ENCODE results near the gene HSFX4.
A peak's percentile ranks its signal among the peaks of the same experiment; 100 is the strongest.
"Not testable (repeated sequence)": the region's sequence is repeated elsewhere in the genome, so short reads cannot be mapped to it uniquely, and the experiment has no call there.

The HSFX4 gene

GRCh38 chrX:149938427-149938880 lies 9.1 kb downstream of the HSFX4 start, which contains the start of gene EOLA2:
Gene EOLA2, minus strand, starts transcription at chrX:149938491. Its CDS starts 4,617 bp downstream, at chrX:149933874.
- peak; percentile 93 for DNase-seq

GRCh38 chrX:149938881-149939654 lies 9.7 kb downstream of the HSFX4 start:
- peak; percentile 93 for DNase-seq

- no peak for DNase-seq
These were observed 10.2 kb downstream of the HSFX4 start for GRCh38 chrX:149939655-149939904.

DNA sequence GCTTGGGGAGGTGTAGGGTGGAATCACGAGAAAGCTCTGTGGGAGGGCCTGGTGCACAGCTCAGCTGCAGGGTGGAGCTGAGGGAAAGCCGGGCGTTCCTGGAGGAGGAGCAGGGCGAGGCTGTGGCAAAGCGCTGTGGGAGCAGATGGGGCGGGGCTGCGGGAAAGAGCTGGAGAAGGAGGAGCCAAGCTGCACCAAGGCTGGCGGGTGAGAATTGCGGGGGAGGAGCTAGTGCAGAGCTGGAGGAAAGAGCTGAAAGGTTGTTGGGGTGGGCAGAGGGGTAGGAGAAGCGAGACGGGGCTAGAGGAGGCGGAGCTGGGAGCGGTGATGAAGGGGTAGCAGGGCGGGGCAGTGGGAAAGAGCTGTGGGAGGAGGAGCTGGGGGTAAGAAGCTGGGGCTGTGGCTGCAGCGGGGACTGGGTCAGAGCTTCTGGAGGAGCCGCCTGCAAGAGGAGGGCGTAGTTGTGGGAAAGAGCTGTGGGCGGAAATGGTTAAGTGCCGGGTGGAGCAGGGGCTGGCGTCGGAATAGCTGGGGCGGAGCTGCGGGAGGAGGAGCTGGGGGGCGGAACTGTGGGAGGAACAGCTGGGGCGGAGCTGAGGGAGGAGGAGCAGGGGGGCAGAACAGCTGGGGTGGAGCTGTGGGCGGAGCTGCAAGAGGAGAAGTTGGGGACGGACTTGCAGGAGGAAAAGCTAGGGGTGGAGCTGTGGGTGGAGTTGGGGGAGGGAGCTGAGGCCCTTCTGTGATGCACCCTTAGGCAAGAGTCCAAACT lies 10.7 kb downstream of the HSFX4 start:
- DNase-seq, result peak; percentile 94

DNA sequence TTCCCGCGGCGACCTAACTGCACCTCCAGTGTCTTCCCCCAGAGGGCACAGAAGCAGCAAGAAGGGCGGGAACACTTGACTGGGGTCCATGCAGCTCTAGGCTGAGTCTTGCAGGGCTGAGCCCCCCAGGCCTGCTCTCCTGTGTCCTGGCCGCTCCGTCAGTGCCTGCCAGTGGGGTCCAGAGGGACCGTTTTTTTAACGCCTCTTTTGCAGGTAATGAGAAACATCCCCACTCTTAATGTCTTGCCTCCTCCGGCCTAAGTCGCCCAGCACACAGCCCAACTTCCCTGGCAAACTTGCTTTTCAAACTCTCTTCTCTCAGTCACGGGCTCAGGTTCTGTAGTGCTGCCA lies 11.3 kb downstream of the HSFX4 start:
- DNase-seq, result not testable (repeated sequence)

GRCh38 chrX:149945087-149945670 lies 15.8 kb downstream of the HSFX4 start:
- not testable (repeated sequence) for DNase-seq

GRCh38 chrX:149945820-149946219 lies 16.4 kb downstream of the HSFX4 start:
- not testable (repeated sequence) for DNase-seq

GRCh38 chrX:149946932-149947331 lies 17.6 kb downstream of the HSFX4 start:
- not testable (repeated sequence) for DNase-seq

DNA sequence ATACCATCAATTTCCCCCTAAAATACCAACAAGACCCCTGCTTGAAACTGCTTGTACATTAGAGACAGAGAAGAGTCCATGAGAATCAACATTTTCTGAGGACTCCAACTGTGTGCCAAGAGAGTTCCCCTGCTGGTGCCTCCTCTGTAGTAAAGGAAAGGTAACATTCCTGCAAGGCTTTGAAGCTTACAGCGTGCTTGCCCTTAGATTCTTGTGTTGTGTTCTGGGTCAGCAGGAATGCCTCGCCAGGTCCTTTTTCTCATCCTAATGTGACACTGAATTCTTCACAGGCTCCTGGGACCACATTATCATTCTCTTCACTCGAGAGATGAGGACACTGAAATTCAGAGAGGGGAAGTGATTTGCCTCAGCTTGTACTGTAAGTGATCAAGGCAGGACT lies 18.6 kb downstream of the HSFX4 start:
- no peak for DNase-seq

- no peak for DNase-seq
These were observed 20.5 kb downstream of the HSFX4 start for GRCh38 chrX:149949743-149950436.

DNA sequence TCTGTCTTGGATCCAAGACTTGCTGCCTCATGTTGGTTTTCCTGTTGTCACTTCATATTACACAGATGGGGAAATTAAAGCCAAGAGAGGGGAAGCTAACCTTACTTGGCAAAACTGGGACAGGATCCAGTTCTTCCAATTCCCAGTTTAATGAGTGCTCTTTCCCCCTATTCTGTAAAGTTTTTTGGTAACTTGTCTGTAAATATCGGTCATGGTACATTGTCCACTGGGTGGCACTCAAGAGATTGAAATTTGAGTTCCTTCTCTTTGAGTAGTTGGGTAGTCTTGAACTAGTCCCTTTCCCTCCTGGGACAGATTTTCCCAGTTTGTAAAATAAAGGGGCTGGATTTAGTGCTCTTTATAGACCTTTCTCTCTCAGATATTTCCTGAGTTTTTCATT lies 21.3 kb downstream of the HSFX4 start:
- no peak for DNase-seq

GRCh38 chrX:149961572-149961971 lies 32.2 kb downstream of the HSFX4 start:
- DNase-seq, result no peak

DNA sequence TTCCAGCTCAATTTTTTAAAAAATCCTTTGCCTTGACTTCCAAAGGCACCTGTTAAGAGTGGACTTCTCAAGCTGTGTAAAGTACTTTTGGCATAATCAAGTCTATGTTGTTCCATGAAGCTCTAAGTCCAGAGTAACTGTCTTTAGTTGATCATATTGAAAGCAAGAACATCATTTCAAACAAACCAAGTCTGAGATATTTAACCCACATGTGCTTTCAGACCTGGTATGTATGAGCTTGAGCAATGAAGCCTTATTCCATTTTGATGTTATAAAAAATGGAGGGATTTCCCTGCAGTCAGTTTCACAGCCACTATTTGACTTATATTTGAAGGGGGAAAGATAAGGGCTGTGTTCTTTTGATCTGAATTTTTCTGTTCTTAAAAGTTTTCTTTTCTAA lies 32.6 kb downstream of the HSFX4 start:
- no peak for DNase-seq

- DNase-seq, result peak; percentile 36
These were observed 33.7 kb downstream of the HSFX4 start for GRCh38 chrX:149962859-149963757.

DNA sequence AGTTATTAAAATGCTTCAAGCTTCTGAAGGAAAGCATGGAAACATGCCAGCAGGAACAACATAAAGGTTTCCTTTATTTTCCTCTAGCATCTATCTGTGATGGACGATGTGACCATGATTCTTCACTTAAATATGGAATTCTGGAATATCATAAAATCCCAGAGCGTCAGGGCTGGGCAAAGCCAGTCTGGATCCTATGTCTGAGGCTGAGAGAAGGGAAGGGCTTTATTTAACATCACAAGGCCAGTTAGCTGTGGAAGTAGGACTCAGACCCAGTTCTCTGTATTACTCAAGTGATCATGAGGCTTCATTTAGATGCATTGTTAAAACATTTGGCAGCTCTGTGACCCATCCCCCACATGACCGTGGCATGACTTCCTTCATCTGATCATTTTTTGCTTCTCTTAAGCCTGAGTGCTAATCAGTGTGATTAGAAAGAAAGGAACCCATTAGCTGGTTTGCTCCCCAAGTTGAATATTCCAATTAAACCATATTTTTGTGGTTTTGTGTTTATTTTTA lies 49.8 kb downstream of the HSFX4 start:
- no peak for DNase-seq

Measured in activated CD4-positive, alpha-beta T cell treated with anti-CD3 and anti-CD28 coated beads for 48 hours (primary cell).